ENCODE results near the gene SPAAR.
"Not testable (repeated sequence)": the region's sequence is repeated elsewhere in the genome, so short reads cannot be mapped to it uniquely, and the experiment has no call there.

SPAAR gene

DNA sequence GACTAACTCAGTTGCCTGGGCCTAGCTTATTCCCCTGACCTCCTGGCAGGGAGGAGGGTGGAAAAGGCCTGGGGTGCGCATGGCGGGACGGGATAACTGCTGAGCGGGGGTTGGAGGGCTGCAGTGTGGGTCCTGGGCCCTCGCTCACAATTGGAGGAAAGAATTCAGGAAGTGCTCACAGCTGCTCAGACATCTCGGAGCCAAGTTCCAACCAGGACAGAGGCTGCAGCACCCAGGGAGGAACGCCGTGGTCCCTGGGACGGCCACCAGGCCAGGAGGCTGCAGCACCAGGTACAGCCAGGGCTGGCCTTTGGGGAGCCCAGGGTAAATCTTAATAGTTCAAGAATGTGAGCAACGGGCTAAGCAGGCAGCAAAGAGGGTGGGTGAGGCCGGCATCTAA is at the start of gene SPAAR:
Gene SPAAR, plus strand, starts transcription at position 217 of the 400 bp plus-strand sequence. CDS start 974 bp downstream, outside the sequence.
- DNase-seq, result no peak

DNA sequence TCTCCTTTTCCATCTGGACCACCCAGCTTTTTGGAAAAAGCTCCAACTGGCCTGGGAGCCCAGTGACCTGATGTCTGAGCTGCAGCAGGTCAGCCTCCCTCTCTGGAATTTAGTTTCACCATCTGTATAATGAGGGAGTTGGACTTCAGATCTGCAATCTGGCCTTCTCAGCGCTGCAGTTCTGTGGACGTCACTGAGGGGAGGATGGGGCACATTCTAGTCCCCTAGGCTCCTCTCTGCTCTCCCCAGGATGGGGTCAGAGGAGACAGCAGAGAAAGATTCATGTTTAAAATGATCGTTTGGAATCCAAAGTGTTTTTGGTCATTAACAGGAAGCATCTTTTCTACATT is 49.3 kb upstream of the SPAAR start:
- DNase-seq, result no peak

- no peak for DNase-seq
These were observed 48.0 kb upstream of the SPAAR start for GRCh38 chr9:35861161-35861897.

GRCh38 chr9:35862328-35862727 is 47.0 kb upstream of the SPAAR start:
- no peak for DNase-seq

DNA sequence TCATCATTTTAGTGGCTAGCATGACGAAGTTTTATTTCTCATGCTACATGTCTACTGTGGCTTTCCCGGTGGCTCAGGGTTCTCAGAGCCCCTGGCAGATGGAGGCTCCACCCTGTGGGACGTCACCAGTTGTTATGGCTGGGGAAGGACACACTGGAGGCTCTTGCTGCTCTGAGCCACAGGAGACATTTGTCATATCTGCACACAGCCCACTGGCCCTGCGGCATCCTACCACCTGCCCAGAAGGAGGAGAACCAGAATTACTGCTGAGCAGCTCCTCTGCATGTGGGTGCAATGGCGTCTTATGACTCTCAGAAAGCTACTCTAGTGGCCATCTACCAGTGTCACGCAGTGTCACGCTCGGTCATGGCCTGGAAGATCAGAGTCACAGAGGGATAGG is 45.7 kb upstream of the SPAAR start:
- DNase-seq, result no peak

DNA sequence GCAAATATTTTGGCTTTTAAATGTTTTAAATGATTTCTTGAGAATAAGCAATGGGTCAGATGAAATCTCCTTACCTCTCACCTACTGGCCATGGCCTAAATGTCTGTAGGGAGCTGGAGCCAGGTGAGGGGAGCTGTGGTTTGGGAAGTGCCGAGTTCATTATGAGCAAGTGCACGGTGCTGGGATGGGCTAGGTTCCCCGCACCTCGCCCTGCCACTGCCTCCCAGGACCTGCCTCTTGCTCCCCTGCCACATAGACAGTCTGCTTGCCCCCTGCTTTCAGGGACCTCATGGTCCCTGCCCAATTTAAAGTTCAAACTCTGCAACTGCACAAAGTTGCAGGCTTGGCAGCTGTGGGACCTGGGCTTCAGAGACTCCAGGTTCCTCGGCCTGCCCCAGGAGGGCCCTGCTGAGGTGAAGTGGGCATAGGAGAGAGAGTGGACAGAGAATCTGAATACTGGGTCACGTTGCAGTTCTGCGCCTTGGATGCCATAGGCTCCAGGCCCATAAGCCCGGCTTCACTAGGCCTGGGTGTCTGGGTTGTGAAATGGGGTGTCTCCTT is 44.5 kb upstream of the SPAAR start:
- DNase-seq, result no peak

DNA sequence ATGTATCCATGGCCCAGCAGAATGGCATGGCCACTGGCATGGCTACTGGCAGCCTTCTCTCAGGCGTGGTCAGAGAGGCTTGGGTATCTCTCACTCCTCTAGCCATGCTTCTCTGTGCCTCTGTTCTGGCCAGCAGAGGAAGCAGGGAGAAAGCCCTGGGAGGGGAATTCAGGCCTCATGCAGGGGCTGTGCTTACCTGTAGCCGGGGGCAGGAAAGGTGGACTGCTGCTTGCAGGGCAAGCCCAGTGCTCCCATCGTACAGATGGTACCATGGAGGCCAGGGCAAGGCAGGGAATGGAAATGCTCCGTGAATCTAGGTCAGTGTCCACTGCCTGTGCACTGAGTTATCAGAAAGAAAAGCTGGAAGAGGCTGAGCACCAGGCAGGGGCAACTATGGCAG is 41.8 kb upstream of the SPAAR start:
- no peak for DNase-seq

DNA sequence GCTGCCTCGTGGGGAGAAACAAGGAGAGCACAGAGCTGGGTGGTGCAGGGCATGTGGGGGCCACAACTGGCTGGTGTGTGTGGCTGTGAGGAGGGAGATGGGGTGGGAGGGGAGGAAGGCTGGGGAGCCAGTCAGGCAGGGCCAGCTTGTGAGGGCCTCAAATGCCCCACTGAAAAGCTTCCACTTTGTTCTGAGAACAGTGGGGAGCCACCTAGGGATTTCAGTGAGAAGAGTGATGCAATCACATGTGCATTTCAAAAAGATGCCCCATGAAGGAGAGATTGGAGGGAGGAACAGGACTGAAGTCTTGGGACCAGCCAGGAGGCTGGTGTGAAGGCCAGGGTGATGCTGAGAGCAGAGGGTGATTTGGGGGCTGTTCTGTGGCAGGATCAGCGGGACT is 40.4 kb upstream of the SPAAR start:
- DNase-seq, result no peak

DNA sequence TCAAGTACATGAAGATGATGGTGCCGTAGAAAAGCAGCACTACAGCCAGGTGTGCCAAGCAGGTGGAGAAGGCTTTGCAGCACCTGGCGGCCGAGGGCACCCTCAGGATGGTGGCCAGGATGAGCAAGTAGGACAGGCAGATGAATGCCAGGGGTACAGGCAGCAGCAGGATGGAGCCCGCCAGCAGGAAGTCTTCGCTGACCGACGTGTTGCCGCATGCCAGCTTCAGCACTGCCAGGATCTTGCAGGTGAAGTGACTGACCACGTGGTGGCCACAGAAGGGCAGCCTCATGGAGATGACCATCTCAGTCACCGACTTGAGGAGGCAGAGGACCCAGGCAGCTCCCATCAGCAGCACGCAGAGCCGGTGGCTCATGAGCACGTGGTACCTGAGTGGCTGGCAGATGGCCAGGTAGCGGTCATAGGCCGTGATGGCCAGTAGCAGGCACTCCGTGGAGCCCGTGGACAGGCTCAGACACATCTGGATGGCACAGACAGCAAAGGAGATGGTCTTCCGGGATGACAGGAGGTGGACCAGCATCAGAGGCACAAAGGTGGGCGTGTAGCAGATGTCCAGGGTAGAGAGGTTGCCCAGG is 39.6 kb upstream of the SPAAR start:
- no peak for DNase-seq

- no peak for DNase-seq
These were observed 38.9 kb upstream of the SPAAR start, which contains the start of gene OR13J1 for GRCh38 chr9:35870351-35870923. Gene OR13J1, minus strand, starts transcription at chr9:35870401. Its CDS starts 0 bp downstream, at chr9:35870401.

- DNase-seq, result no peak
These were observed 37.7 kb upstream of the SPAAR start for GRCh38 chr9:35871545-35871944.

DNA sequence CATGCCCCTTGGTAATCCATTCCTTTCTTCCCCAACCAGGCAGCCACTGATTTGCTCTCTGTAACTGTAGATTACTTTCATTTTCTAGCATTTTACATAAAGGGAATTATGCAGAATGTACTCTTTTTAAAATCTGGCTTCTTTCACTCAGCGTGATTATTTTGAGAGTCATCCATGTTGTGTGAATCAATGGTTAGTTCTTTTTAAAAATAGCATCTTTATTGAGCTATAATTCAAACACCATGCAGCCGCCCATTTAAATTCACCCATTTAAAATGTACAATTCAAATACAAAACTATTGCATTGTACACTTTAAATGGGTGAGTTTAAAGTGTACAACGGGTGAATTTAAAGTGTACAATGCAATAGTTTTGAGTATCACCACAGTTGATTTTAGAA is 36.8 kb upstream of the SPAAR start:
- no peak for DNase-seq

DNA sequence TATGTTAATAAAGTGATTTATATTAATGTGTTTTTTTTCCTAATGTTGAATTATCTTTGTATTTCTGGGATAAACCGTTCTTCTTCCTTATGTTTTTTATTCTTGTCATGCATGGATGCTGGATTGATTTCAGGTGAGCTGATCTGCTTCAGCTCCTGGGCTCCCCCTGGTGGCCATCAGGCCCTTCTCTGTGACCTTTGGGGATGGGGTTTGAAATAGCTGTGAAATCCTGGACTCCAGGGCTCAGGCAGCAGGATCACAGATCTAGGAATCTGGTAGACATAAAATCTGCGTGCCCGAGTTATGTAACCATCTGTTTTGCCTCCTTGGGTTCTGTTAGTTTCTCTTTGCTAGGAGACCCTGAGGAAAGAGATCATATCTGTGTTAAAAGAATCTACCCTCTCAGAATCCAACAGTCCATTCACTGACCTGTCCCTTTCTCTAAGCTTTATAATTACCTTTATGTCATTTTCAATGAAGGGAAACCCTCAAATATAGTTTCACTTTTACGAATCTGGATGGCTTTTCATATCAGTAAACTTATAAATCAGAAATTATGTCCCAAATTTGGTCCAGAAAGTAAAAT is 26.9 kb upstream of the SPAAR start:
- peak; percentile 85 for DNase-seq

DNA sequence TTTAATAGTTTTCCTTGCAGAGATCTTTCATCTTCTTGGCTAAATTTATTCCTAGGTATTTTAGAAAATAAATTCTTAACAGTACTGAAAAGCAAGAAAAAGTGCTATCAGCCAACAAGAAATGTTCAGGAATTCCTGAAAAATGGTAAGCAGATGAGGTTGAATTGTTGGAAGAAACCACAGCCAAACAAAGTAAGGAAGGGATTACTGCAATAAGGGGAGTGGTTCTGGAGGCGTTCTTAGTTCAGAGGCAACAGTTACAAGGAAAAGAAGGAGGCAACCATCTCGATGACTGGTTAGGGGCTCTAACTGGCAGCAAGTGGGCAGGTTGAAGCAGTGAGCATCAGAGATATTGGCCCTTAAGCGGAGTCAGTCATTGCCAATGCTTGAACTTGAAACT is 26.3 kb upstream of the SPAAR start:
- DNase-seq, result no peak

- not testable (repeated sequence) for DNase-seq
These were observed 24.4 kb upstream of the SPAAR start for GRCh38 chr9:35884908-35885307.

GRCh38 chr9:35891646-35892045 is 17.6 kb upstream of the SPAAR start:
- no peak for DNase-seq

GRCh38 chr9:35892051-35892450 is 17.2 kb upstream of the SPAAR start:
- no peak for DNase-seq

GRCh38 chr9:35896570-35896969 is 12.7 kb upstream of the SPAAR start:
- no peak for DNase-seq

DNA sequence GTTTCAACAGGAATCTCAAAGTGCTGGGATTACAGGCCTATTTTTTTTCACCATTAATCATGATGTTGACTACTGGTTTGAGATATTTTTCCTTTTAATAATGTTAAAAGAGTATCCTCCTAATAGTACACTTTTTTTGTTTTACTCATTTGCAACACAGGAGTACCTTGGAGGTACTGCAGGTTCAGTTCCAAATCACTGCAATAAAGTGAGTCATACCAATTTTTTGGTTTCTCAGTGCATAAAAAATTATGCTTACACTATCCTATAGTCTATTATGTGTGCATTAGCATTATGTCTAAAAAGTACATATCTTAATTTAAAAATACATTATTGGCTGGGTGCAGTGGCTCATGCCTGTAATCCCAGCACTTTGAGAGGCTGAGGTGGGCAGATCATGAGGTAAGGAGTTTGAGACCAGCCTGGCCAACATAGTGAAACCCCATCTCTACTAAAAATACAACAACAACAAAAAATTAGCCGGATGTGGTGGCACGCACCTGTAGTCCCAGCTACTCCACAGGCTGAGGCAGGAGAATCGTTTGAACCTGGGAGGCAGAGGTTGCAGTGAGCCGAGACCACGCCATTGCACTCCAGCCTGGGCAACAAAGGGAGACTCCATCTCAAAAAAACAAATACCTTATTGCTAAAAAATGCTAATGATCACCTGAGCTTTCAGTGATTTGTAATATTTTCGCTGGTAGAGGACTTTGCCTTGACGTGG is 11.8 kb upstream of the SPAAR start:
- DNase-seq, result not testable (repeated sequence)

DNA sequence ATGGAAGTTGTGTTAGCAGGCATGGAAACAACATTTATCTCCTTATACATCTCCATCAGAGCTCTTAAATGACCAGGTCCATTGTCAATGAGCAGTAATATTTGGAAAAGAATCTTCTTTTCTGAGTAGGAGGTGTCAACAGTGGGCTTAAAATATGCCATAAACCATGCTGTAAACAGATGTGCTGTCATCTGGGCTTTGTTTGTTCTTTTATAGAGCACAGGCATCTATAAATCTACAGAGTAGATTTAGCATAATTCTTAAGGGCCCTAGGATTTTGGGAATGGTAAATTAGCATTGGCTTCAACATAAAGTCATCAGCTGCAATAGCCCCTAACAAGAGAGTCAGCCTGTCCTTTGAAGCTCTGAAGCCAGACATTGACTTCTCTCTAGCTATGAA is 11.0 kb upstream of the SPAAR start:
- DNase-seq, result no peak

- no peak for DNase-seq
These were observed 10.3 kb upstream of the SPAAR start for GRCh38 chr9:35899021-35899420.

DNA sequence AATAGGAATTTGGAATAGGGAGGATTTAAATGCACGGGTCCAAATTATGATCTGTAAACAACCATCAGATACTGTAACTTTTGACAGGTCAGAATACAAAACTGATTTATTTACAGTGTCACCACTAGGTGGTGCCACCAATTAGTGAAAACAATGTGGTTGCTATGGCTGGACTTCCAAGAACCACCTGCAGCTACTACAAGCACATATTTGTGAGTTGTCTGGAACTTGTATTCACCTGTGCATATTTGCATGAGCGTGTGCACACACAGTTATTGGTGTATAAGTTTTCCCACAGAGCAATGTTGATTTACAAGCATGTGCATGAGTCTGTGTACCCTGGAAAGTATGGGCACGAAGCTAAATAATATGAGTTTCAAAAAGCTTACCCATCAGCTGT is 6.2 kb upstream of the SPAAR start:
- peak; percentile 23 for DNase-seq

DNA sequence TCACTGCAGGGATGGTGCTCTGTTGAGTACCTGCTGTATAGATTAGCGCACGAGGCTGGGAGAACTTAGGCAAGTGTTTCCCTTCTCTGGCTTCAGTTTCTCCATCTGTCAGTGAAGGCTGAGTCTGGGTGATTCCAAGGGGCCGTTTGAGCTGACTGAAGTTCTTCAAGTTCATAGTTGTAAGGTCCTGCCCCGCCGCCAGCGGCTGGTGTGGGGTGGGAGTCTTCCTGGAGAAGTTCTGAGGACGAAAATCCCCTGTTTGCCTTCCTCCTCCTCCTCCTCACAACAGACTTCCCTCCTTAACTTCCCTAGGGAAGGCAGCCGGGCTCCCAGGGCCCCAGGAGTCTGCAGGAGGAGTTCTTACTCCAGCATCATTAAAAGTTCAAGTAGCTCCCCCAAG is 5.0 kb upstream of the SPAAR start:
- DNase-seq, result no peak
